Measurements from ENCODE around the gene GDAP2. TPM values are rescaled to one million over a fixed set of nuclear protein-coding genes. Genes with fewer than 3 reads are reported as not detected.

Gene GDAP2
- total RNA-seq, 1 experiment from 2014 or later, result 14.5 TPM

GRCh38 chr1:117886101-117886795, 43.2 kb downstream of the GDAP2 start:
- no peaks in the 10 kb centered on the region for H3K9me3 ChIP-seq (ENCODE audit: control insufficient read depth, insufficient read depth, low read depth, low read length)
- POLR2A ChIA-PET, result no interaction called here
- ATAC-seq (no peak), DNase-seq (ENCODE audit: low read depth, low spot score) (no peak)
- no peak for TF ChIP-seq TCF7L2 (IDR thresholded peaks at IDR 0.05; ENCODE audit: low read depth, low read length)
- no peak for TF ChIP-seq REST (IDR thresholded peaks at IDR 0.05; ENCODE audit: insufficient read depth in 1 of 2, low read depth in 2 of 2, low read length in 1 of 2)
- no peak for TF ChIP-seq SIN3A (IDR thresholded peaks at IDR 0.05; ENCODE audit: borderline replicate concordance, insufficient read depth, low read depth, low read length)
- TF ChIP-seq, protein P1, sequence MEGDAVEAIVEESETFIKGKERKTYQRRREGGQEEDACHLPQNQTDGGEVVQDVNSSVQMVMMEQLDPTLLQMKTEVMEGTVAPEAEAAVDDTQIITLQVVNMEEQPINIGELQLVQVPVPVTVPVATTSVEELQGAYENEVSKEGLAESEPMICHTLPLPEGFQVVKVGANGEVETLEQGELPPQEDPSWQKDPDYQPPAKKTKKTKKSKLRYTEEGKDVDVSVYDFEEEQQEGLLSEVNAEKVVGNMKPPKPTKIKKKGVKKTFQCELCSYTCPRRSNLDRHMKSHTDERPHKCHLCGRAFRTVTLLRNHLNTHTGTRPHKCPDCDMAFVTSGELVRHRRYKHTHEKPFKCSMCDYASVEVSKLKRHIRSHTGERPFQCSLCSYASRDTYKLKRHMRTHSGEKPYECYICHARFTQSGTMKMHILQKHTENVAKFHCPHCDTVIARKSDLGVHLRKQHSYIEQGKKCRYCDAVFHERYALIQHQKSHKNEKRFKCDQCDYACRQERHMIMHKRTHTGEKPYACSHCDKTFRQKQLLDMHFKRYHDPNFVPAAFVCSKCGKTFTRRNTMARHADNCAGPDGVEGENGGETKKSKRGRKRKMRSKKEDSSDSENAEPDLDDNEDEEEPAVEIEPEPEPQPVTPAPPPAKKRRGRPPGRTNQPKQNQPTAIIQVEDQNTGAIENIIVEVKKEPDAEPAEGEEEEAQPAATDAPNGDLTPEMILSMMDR (IDR thresholded peaks at IDR 0.05), result no peak
- no peak for TF ChIP-seq POLR2AphosphoS5 (IDR thresholded peaks at IDR 0.05; ENCODE audit: low read depth, low read length)
- no peaks in the 10 kb centered on the region for H3K27me3 ChIP-seq (ENCODE audit: control insufficient read depth, insufficient read depth, low read length)
- H3K4me3 ChIP-seq (ENCODE audit: low read depth in 2 of 2, low read length in 2 of 2), result no peak overlapping the region
- no peaks in the 10 kb centered on the region for H3K4me1 ChIP-seq (ENCODE audit: control insufficient read depth, insufficient read depth, low read length)
- CTCF ChIA-PET, result no interaction called here
- intact Hi-C loops (cut with micrococcal nuclease; ENCODE audit: unreplicated experiment), result no loop called here
- H3K36me3 ChIP-seq (ENCODE audit: control insufficient read depth, insufficient read depth, low read length), result peaks cover 3% of the 10 kb centered on the region; the same call in 1 of the 2 replicates
- in situ Hi-C loops (cut with HindIII; ENCODE audit: low pct_unique_long_range_greater_than_20kb, low sequenced_read_pairs), result no loop called here
- H3K27ac ChIP-seq (ENCODE audit: low read length), result no peak overlapping the region
- BruUV-seq (replicated peaks), result no TSS peak

GRCh38 chr1:117883616-117884015, 45.8 kb downstream of the GDAP2 start:
- no peaks in the 10 kb centered on the region for H3K9me3 ChIP-seq (ENCODE audit: control insufficient read depth, insufficient read depth, low read depth, low read length)
- no peak for DNase-seq (ENCODE audit: low read depth, low spot score)
- BruUV-seq (replicated peaks), result no TSS peak
- no peaks in the 10 kb centered on the region for H3K4me1 ChIP-seq (ENCODE audit: control insufficient read depth, insufficient read depth, low read length)
- ChIA-PET POLR2A (no interaction called here), CTCF (no interaction called here)
- no peak for ATAC-seq
- H3K4me3 ChIP-seq (ENCODE audit: low read depth in 2 of 2, low read length in 2 of 2), result no peak overlapping the region
- intact Hi-C loops (cut with micrococcal nuclease; ENCODE audit: unreplicated experiment) (no loop called here), in situ Hi-C loops (cut with HindIII; ENCODE audit: low pct_unique_long_range_greater_than_20kb, low sequenced_read_pairs) (no loop called here)
- no peaks in the 10 kb centered on the region for H3K27me3 ChIP-seq (ENCODE audit: control insufficient read depth, insufficient read depth, low read length)
- H3K36me3 ChIP-seq (ENCODE audit: control insufficient read depth, insufficient read depth, low read length), result peaks cover 3% of the 10 kb centered on the region; the same call in 1 of the 2 replicates
- TF ChIP-seq, protein P1 (IDR thresholded peaks at IDR 0.05), result no peak
- no peak for TF ChIP-seq TCF7L2 (IDR thresholded peaks at IDR 0.05; ENCODE audit: low read depth, low read length)
- no peak for TF ChIP-seq SIN3A (IDR thresholded peaks at IDR 0.05; ENCODE audit: borderline replicate concordance, insufficient read depth, low read depth, low read length)
- no peak for TF ChIP-seq REST (IDR thresholded peaks at IDR 0.05; ENCODE audit: insufficient read depth in 1 of 2, low read depth in 2 of 2, low read length in 1 of 2)
- TF ChIP-seq POLR2AphosphoS5 (IDR thresholded peaks at IDR 0.05; ENCODE audit: low read depth, low read length), result no peak
- no peak overlapping the region for H3K27ac ChIP-seq (ENCODE audit: low read length)
